ENCODE data around the gene CENPP.
"Not testable (repeated sequence)": the region's sequence is repeated elsewhere in the genome, so short reads cannot be mapped to it uniquely, and the experiment has no call there.

The CENPP gene

GRCh38 chr9:92616199-92616641 lies 290.5 kb downstream of the CENPP start:
- no peak for DNase-seq (ENCODE audit: low spot score)

- no peak for DNase-seq (ENCODE audit: low spot score)
These were observed 290.9 kb downstream of the CENPP start for GRCh38 chr9:92616655-92617111.

GRCh38 chr9:92617195-92617813 lies 291.6 kb downstream of the CENPP start:
- no peak for DNase-seq (ENCODE audit: low spot score)

GRCh38 chr9:92617951-92618510 lies 292.3 kb downstream of the CENPP start:
- DNase-seq (ENCODE audit: low spot score) = no peak

GRCh38 chr9:92618633-92619225 lies 293.0 kb downstream of the CENPP start:
- no peak for DNase-seq (ENCODE audit: low spot score)

- no peak for DNase-seq (ENCODE audit: low spot score)
These were observed 294.0 kb downstream of the CENPP start for GRCh38 chr9:92619601-92620300.

GRCh38 chr9:92620845-92621244 lies 295.1 kb downstream of the CENPP start:
- DNase-seq (ENCODE audit: low spot score) = no peak

GRCh38 chr9:92623936-92624335 lies 298.2 kb downstream of the CENPP start:
- not testable (repeated sequence) for DNase-seq (ENCODE audit: low spot score)

GRCh38 chr9:92626484-92626883 lies 300.7 kb downstream of the CENPP start:
- DNase-seq (ENCODE audit: low spot score) = peak; percentile 6

- no peak for DNase-seq (ENCODE audit: low spot score)
These were observed 301.9 kb downstream of the CENPP start for GRCh38 chr9:92627651-92628050.

- no peak for DNase-seq (ENCODE audit: low spot score)
These were observed 305.9 kb downstream of the CENPP start for GRCh38 chr9:92631452-92632343.

- DNase-seq (ENCODE audit: low spot score) = no peak
These were observed 306.9 kb downstream of the CENPP start for GRCh38 chr9:92632641-92633040.

- no peak for DNase-seq (ENCODE audit: low spot score)
These were observed 308.0 kb downstream of the CENPP start for GRCh38 chr9:92633614-92634278.

GRCh38 chr9:92634712-92635605 lies 309.2 kb downstream of the CENPP start:
- peak; percentile 71 for DNase-seq (ENCODE audit: low spot score)

GRCh38 chr9:92635760-92636159 lies 310.0 kb downstream of the CENPP start:
- DNase-seq (ENCODE audit: low spot score) = no peak

GRCh38 chr9:92636627-92637026 lies 310.9 kb downstream of the CENPP start:
- no peak for DNase-seq (ENCODE audit: low spot score)

- no peak for DNase-seq (ENCODE audit: low spot score)
These were observed 311.6 kb downstream of the CENPP start for GRCh38 chr9:92637326-92637725.

- no peak for DNase-seq (ENCODE audit: low spot score)
These were observed 312.3 kb downstream of the CENPP start for GRCh38 chr9:92637886-92638620.

GRCh38 chr9:92638621-92639101 lies 312.9 kb downstream of the CENPP start:
- DNase-seq (ENCODE audit: low spot score) = no peak

Data from hematopoietic multipotent progenitor cell treated with erythropoietin and hydrocortisone succinate and interleukin-3 and kit ligand, for 15 days (in vitro differentiated cells).